ENCODE results near the gene SMURF1.

DNA sequence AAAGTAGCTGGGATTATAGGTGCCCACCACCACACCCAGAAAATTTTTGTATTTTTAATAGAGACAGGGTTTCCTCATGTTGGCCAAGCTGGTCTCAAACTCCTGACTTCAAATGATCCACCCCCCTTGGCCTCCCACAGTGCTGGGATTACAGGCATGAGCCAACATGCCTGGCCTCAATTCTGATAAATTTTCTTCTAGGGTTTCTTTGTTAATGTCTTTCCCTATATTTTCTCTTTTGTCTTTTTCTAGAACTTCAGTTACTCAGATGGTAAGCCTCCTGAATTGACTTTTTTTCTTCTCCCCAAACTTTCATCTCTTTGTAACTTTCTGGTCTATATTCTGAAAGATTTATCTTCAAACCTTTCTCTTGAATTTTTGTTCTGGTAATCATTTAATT lies 12.7 kb upstream of the SMURF1 start:
- TF ChIP-seq, protein P1, sequence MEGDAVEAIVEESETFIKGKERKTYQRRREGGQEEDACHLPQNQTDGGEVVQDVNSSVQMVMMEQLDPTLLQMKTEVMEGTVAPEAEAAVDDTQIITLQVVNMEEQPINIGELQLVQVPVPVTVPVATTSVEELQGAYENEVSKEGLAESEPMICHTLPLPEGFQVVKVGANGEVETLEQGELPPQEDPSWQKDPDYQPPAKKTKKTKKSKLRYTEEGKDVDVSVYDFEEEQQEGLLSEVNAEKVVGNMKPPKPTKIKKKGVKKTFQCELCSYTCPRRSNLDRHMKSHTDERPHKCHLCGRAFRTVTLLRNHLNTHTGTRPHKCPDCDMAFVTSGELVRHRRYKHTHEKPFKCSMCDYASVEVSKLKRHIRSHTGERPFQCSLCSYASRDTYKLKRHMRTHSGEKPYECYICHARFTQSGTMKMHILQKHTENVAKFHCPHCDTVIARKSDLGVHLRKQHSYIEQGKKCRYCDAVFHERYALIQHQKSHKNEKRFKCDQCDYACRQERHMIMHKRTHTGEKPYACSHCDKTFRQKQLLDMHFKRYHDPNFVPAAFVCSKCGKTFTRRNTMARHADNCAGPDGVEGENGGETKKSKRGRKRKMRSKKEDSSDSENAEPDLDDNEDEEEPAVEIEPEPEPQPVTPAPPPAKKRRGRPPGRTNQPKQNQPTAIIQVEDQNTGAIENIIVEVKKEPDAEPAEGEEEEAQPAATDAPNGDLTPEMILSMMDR (IDR thresholded peaks at IDR 0.05): no peak
- TF ChIP-seq POLR2A (IDR thresholded peaks at IDR 0.05): no peak
